Stimulated activated CD8-positive, alpha-beta memory T cell treated with anti-CD3 and anti-CD28 coated beads, Interleukin-4, amount 100 ng/mL, for 4 hours (primary cell): Measurements from ENCODE around the gene LYSMD4.

Experiments
- DNase-seq, 2 donors: peaks; one replicate each; pipeline ENCODE4 v3.0.0-alpha.2; 2020; ENCODE audit warnings: low read depth in 2 of 2, low spot score in 1 of 2

LYSMD4 gene

GRCh38 chr15:99706557-99707303 is 26.5 kb downstream of the LYSMD4 start:
- no peak for DNase-seq

GRCh38 chr15:99704444-99704838 is 28.8 kb downstream of the LYSMD4 start:
- DNase-seq: no peak

- no peak for DNase-seq
Observed at GRCh38 chr15:99703603-99704443, 29.4 kb downstream of the LYSMD4 start.

- no peak for DNase-seq
Observed at GRCh38 chr15:99702895-99703602, 30.2 kb downstream of the LYSMD4 start.

GRCh38 chr15:99696096-99696495 is 37.1 kb downstream of the LYSMD4 start:
- DNase-seq: no peak

- no peak for DNase-seq
Observed at GRCh38 chr15:99692825-99693224, 40.4 kb downstream of the LYSMD4 start.

- DNase-seq: no peak
Observed at GRCh38 chr15:99686290-99686689, 46.9 kb downstream of the LYSMD4 start.

GRCh38 chr15:99683000-99683670 is 50.1 kb downstream of the LYSMD4 start:
- no peak for DNase-seq

GRCh38 chr15:99682455-99682854 is 50.8 kb downstream of the LYSMD4 start:
- no peak for DNase-seq

- DNase-seq: no peak
Observed at GRCh38 chr15:99681990-99682389, 51.2 kb downstream of the LYSMD4 start.

GRCh38 chr15:99680276-99680675 is 53.0 kb downstream of the LYSMD4 start:
- DNase-seq: no peak

- DNase-seq: no peak
Observed at GRCh38 chr15:99677540-99678134, 55.6 kb downstream of the LYSMD4 start.
